ENCODE data around the gene ATP6V1D.
"Not testable (repeated sequence)": the region's sequence is repeated elsewhere in the genome, so short reads cannot be mapped to it uniquely, and the experiment has no call there.

Gene ATP6V1D

GRCh38 chr14:67343601-67344230, 15.9 kb downstream of the ATP6V1D start:
- Mint-ChIP-seq H3K4me1 (no peaks in the 10 kb centered on the region), H3K4me3 (no peak overlapping the region), H3K9me3 (no peaks in the 10 kb centered on the region), H3K27ac (no peak overlapping the region), H3K27me3 (no peaks in the 10 kb centered on the region), H3K36me3 (peaks cover 13% of the 10 kb centered on the region)

GRCh38 chr14:67341231-67341630, 18.4 kb downstream of the ATP6V1D start:
- H3K4me1 Mint-ChIP-seq, H3K9me3 Mint-ChIP-seq, H3K4me3 Mint-ChIP-seq, H3K27ac Mint-ChIP-seq, H3K27me3 Mint-ChIP-seq: not testable (repeated sequence)
- H3K36me3 Mint-ChIP-seq = peaks cover 14% of the 10 kb centered on the region

- Mint-ChIP-seq H3K36me3 (peaks cover 19% of the 10 kb centered on the region), H3K4me1 (no peaks in the 10 kb centered on the region), H3K4me3 (no peak overlapping the region), H3K27me3 (no peaks in the 10 kb centered on the region), H3K27ac (no peak overlapping the region), H3K9me3 (no peaks in the 10 kb centered on the region)
These were observed 23.8 kb downstream of the ATP6V1D start for GRCh38 chr14:67335781-67336180.

- no peaks in the 10 kb centered on the region for H3K27me3 Mint-ChIP-seq
- H3K4me3 Mint-ChIP-seq = no peak overlapping the region
- H3K27ac Mint-ChIP-seq = peak overlapping the region; percentile 49
- H3K4me1 Mint-ChIP-seq = no peaks in the 10 kb centered on the region
- H3K9me3 Mint-ChIP-seq = no peaks in the 10 kb centered on the region
- peaks cover 23% of the 10 kb centered on the region for H3K36me3 Mint-ChIP-seq
These were observed 27.1 kb downstream of the ATP6V1D start for GRCh38 chr14:67332468-67332867.

- Mint-ChIP-seq H3K36me3 (peaks cover 26% of the 10 kb centered on the region), H3K4me1 (no peaks in the 10 kb centered on the region), H3K27me3 (no peaks in the 10 kb centered on the region), H3K9me3 (no peaks in the 10 kb centered on the region), H3K27ac (no peak overlapping the region), H3K4me3 (no peak overlapping the region)
These were observed 28.1 kb downstream of the ATP6V1D start for GRCh38 chr14:67331368-67332125.

- not testable (repeated sequence) for H3K27me3 Mint-ChIP-seq, H3K4me3 Mint-ChIP-seq, H3K9me3 Mint-ChIP-seq, H3K27ac Mint-ChIP-seq, H3K4me1 Mint-ChIP-seq
- H3K36me3 Mint-ChIP-seq = peaks cover 29% of the 10 kb centered on the region
These were observed 29.9 kb downstream of the ATP6V1D start for GRCh38 chr14:67329666-67330065.

- Mint-ChIP-seq H3K27me3 (no peaks in the 10 kb centered on the region), H3K27ac (no peak overlapping the region), H3K36me3 (peaks cover 2% of the 10 kb centered on the region), H3K9me3 (no peaks in the 10 kb centered on the region), H3K4me1 (no peaks in the 10 kb centered on the region), H3K4me3 (no peak overlapping the region)
These were observed 40.5 kb downstream of the ATP6V1D start for GRCh38 chr14:67319142-67319541.

- Mint-ChIP-seq H3K27me3 (no peaks in the 10 kb centered on the region), H3K36me3 (peaks cover 4% of the 10 kb centered on the region), H3K4me1 (no peaks in the 10 kb centered on the region), H3K27ac (no peak overlapping the region), H3K4me3 (no peak overlapping the region), H3K9me3 (no peaks in the 10 kb centered on the region)
These were observed 41.8 kb downstream of the ATP6V1D start for GRCh38 chr14:67317822-67318221.

GRCh38 chr14:67313153-67313552, 46.5 kb downstream of the ATP6V1D start:
- Mint-ChIP-seq H3K36me3 (peaks cover 8% of the 10 kb centered on the region), H3K27me3 (no peaks in the 10 kb centered on the region)

GRCh38 chr14:67311868-67312267, 47.7 kb downstream of the ATP6V1D start:
- H3K27me3 Mint-ChIP-seq = no peaks in the 10 kb centered on the region
- H3K4me3 Mint-ChIP-seq = no peak overlapping the region
- no peak overlapping the region for H3K27ac Mint-ChIP-seq
- H3K4me1 Mint-ChIP-seq = no peaks in the 10 kb centered on the region
- no peaks in the 10 kb centered on the region for H3K9me3 Mint-ChIP-seq
- H3K36me3 Mint-ChIP-seq = peaks cover 8% of the 10 kb centered on the region

More at GRCh38 chr14:67313153-67313552, 46.5 kb downstream of the ATP6V1D start:
- no peaks in the 10 kb centered on the region for H3K9me3 Mint-ChIP-seq
- no peak overlapping the region for H3K4me3 Mint-ChIP-seq
- H3K4me1 Mint-ChIP-seq = no peaks in the 10 kb centered on the region
- H3K27ac Mint-ChIP-seq = no peak overlapping the region

All from activated naive CD4-positive, alpha-beta T cell treated with anti-CD3 and anti-CD28 coated beads, Interleukin-2, amount 50 U/mL, for 24 hours (primary cell).